Measurements from ENCODE around the gene SLC17A6.

DNA sequence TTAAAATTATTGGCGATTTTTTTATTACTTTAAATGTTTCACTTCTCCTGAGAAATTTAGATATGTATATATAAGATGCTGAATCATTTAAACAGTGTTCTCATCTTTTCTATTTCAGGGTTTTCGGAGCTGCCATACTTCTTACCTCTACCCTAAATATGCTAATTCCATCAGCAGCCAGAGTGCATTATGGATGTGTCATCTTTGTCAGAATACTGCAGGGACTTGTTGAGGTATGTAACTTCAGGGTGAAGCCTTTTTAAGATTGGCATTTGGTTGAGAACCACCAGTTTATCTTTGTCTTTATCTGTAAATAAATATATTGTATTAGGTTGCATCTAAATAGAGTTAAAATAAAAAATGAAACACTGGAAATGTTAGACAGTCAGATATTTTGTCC is 21.1 kb downstream of the SLC17A6 start:
- TF ChIP-seq, protein P1, sequence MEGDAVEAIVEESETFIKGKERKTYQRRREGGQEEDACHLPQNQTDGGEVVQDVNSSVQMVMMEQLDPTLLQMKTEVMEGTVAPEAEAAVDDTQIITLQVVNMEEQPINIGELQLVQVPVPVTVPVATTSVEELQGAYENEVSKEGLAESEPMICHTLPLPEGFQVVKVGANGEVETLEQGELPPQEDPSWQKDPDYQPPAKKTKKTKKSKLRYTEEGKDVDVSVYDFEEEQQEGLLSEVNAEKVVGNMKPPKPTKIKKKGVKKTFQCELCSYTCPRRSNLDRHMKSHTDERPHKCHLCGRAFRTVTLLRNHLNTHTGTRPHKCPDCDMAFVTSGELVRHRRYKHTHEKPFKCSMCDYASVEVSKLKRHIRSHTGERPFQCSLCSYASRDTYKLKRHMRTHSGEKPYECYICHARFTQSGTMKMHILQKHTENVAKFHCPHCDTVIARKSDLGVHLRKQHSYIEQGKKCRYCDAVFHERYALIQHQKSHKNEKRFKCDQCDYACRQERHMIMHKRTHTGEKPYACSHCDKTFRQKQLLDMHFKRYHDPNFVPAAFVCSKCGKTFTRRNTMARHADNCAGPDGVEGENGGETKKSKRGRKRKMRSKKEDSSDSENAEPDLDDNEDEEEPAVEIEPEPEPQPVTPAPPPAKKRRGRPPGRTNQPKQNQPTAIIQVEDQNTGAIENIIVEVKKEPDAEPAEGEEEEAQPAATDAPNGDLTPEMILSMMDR (conservative IDR thresholded peaks at IDR 0.05 in 1 of 2, IDR thresholded peaks at IDR 0.05 in 1 of 2; ENCODE audit: extremely low read depth in 1 of 2, insufficient read depth in 1 of 2, low read depth in 1 of 2, low read length in 2 of 2): no peak
- TF ChIP-seq EZH2 (IDR thresholded peaks at IDR 0.05; ENCODE audit: borderline replicate concordance, low read length): no peak

Measured in mammary epithelial cell (primary cell).